GM10266 (cell line): ENCODE data around the gene AIFM1.

Source experiments
- DNase-seq: peaks from one replicate; pipeline ENCODE4 v3.0.0; 2012; ENCODE audit errors: extremely low spot score
- TF ChIP-seq, protein P1 (sequence below): IDR thresholded peaks from 2 replicates; pipeline ENCODE4 v1.5.1; 2012; ENCODE audit warnings: mild to moderate bottlenecking, low read depth; ENCODE audit not compliant: control insufficient read depth, insufficient read depth; ENCODE audit errors: missing control alignments

The AIFM1 gene

DNA sequence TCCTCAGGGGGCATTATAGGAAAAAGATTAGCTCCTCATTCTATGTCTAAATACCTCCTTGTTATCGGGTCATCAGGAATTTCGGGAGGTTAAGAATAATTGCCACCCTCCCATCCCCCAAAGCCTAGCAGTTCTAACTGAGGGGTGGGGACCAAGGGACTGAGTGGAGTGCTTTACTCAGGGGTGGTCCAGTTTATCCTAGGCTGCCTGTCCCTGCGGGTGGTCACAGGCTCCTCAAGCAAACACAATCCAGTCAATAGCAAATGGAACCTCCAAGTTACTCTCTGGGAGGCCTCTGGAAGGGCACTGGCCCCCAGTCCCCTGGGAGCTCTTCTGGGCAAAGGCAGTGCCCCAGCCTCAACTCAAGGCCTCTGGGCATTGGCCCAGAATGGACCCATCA, 62.0 kb downstream of the AIFM1 start:
- TF ChIP-seq, protein P1, sequence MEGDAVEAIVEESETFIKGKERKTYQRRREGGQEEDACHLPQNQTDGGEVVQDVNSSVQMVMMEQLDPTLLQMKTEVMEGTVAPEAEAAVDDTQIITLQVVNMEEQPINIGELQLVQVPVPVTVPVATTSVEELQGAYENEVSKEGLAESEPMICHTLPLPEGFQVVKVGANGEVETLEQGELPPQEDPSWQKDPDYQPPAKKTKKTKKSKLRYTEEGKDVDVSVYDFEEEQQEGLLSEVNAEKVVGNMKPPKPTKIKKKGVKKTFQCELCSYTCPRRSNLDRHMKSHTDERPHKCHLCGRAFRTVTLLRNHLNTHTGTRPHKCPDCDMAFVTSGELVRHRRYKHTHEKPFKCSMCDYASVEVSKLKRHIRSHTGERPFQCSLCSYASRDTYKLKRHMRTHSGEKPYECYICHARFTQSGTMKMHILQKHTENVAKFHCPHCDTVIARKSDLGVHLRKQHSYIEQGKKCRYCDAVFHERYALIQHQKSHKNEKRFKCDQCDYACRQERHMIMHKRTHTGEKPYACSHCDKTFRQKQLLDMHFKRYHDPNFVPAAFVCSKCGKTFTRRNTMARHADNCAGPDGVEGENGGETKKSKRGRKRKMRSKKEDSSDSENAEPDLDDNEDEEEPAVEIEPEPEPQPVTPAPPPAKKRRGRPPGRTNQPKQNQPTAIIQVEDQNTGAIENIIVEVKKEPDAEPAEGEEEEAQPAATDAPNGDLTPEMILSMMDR = no peak

DNA sequence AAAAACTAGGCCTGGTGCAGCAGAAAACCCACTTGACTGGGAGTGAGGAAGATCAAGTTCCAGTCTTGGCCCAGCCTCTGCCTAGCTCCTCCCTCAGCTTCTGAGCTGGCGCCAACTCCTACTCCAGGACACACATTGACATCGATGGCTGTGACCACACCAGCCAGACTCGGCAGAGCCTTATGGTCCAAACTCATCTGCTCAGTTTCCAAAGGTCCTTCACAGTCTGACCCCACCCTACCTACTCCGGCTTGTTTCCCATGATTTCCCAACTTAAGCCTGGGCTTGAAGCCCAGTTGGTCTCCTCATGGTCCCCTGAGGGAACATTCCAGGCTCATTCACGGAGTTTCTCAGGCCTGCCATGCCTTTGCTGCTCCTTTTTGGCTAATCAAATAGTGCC, 65.5 kb downstream of the AIFM1 start:
- DNase-seq = no peak
- TF ChIP-seq, protein P1 = no peak

More for the DNA sequence above, 62.0 kb downstream of the AIFM1 start:
- DNase-seq = no peak

DNA sequence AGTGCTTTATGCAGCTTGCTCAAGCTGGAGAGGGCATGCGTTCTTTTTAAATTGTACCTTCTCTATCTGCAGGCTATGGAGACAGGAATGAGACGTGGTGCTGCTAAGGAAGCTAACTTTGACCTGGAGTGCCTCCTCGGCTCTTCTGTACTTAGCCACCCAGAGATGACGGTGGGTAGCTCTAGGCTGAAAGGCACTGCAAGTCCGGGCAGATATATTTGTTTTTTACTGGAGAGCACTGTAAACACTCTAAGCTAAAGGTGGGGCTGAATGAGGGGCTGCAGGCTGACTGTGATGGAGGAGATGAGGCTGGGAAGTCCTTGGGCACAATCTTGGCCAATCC, 67.5 kb downstream of the AIFM1 start:
- TF ChIP-seq, protein P1 = no peak
- no peak for DNase-seq

DNA sequence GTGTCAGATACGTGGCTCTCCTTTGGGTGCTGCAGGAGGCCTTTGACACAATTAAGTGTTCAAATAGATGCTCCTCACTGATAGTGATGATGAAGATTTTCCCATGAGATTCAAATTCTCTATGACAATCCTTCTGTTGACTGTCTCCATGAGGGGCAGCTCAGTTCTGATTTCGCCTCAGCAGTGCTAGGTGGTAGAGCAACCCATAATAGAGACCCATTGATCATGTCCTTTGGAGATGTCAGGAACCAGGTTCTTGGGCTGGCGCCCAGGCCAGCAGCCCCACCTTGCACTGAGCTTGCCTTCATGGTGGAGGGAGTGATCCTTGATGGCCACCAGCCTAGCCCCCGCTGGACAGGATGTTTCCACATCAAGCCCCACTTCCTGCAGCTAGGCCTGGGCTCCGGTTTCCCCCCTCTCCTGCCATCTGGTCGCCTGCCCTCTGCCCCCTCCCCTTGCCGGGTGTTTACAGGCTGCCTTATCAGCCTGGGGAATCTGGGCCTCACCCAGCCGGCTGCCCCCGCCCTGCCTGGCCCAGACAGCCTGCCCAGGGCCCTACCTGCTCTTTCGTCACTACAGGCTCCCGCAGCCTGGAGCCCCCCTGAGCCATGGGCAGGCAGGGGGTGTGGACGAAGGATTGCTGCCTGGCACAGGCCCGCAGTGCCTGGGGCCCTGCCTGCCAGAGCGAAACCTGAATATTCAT, 68.0 kb downstream of the AIFM1 start:
- no peak for DNase-seq
- TF ChIP-seq, protein P1 = no peak

DNA sequence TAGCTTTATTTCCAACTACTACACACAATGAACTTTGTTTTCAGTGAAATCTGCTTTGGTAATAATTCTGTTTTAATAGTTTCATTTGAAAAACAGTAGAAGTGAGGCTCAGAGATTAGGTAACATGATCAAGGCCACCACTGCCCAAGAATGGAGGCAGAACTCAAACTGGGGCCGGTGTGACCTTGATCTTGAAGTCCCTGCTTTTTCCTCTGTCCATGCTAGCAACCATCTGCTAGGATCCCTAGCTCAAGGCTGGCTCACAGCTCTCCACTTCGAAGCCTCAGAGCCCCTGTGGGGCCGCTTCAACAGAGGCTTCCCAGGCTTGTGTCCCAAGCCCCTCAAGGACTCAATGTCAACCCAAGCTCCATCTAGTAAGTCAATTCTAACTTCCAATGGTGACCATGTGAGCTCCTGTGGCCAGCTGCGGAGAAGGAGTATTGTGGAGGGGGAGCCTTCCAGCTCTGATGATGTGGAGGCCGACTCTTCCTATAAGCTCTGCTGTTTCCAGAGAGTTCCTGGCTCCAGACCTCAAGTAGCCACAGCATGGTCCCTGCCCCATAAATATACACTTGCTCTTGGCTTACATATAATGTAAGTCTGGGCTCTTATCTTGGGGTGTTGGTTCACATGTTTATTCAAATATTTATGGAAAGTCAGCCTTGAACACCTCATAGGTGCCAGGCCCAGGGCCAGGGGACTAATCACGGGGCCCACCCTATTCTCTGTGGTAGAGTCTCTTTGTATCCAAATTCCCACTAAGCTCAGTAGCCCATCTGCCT, 70.2 kb downstream of the AIFM1 start:
- no peak for DNase-seq
- TF ChIP-seq, protein P1 = no peak

DNA sequence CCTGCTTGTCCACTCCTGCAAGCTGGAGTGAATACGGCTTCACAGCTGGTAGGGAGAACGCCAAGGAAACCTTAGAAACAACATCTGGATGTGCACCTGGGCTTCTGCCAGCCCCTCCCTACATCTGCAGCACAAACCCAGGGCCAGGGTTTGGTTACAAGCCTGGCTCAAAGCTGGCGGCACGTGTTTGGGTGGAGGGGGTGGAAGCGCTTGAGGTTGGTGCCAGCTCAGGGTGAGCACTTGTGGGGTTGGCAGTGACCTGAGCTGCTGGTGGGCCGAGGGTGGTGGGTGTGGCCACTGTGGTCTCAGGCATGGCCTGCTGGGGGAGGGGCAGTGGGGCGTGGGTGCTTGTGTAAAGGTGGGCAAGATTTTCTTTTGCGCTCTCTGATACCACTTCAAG, 70.9 kb downstream of the AIFM1 start:
- no peak for DNase-seq
- TF ChIP-seq, protein P1 = no peak

DNA sequence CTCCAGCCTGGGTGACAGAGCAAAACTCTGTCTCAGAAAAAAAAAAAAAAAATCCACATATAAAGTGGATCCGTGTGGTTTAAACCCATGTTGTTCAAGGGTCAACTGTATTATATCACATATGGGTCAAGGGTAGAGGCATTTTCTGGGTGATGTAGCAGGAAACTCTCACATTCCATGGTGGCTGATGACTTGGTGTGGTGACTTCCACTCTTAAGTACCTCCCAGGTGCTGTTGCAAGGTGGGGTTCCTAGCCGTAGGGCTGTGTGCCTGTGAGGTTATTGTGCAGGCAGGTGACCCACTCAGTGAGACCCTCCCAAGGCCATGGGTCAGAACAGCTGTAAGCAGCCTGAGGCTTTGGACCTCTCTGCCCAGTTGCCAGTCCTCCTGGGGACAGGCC, 72.4 kb downstream of the AIFM1 start:
- DNase-seq = no peak
- TF ChIP-seq, protein P1 = no peak
